Measurements from ENCODE around the gene BMPER.
A peak's percentile ranks its signal among the peaks of the same experiment; 100 is the strongest.

Gene BMPER

GRCh38 chr7:34057136-34057535, 151.8 kb downstream of the BMPER start:
- DNase-seq: no peak
- H3K36me3 ChIP-seq: no peaks in the 10 kb centered on the region

DNA sequence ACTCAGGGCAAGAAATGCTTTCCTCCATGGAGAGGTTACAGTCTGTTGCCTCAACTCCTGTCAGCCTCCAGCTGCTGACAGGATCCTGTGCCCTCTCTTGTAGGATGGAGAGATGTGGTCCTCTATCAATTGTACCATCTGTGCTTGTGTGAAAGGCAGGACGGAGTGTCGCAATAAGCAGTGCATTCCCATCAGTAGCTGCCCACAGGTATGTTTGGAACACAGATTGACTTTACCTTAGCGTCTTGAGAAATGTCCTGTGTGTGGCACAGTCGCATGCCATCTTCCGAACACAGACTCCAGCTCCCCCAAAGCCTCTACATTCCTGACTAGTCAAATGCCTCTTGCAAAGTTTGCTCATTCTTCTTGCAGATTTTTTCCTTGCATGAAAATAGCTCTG, 152.6 kb downstream of the BMPER start:
- Histone ChIP-seq H3K27me3 (ENCODE audit: insufficient read depth, low read depth, severe bottlenecking) (no peaks in the 10 kb centered on the region), H3K9me3 (ENCODE audit: severe bottlenecking) (no peaks in the 10 kb centered on the region), H3K36me3 (no peaks in the 10 kb centered on the region), H3K4me3 (ENCODE audit: low read depth, low read length) (no peak overlapping the region), H3K27ac (no peak overlapping the region)
- TF ChIP-seq, protein P1, sequence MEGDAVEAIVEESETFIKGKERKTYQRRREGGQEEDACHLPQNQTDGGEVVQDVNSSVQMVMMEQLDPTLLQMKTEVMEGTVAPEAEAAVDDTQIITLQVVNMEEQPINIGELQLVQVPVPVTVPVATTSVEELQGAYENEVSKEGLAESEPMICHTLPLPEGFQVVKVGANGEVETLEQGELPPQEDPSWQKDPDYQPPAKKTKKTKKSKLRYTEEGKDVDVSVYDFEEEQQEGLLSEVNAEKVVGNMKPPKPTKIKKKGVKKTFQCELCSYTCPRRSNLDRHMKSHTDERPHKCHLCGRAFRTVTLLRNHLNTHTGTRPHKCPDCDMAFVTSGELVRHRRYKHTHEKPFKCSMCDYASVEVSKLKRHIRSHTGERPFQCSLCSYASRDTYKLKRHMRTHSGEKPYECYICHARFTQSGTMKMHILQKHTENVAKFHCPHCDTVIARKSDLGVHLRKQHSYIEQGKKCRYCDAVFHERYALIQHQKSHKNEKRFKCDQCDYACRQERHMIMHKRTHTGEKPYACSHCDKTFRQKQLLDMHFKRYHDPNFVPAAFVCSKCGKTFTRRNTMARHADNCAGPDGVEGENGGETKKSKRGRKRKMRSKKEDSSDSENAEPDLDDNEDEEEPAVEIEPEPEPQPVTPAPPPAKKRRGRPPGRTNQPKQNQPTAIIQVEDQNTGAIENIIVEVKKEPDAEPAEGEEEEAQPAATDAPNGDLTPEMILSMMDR (IDR thresholded peaks at IDR 0.05; ENCODE audit: low read depth, low read length): no peak
- DNase-seq: no peak

More at GRCh38 chr7:34057136-34057535, 151.8 kb downstream of the BMPER start:
- TF ChIP-seq, protein P1 (IDR thresholded peaks at IDR 0.05; ENCODE audit: low read depth, low read length): no peak
- Histone ChIP-seq H3K27me3 (ENCODE audit: insufficient read depth, low read depth, severe bottlenecking) (no peaks in the 10 kb centered on the region), H3K4me3 (ENCODE audit: low read depth, low read length) (no peak overlapping the region), H3K27ac (no peak overlapping the region), H3K9me3 (ENCODE audit: severe bottlenecking) (no peaks in the 10 kb centered on the region)

- Histone ChIP-seq H3K27me3 (ENCODE audit: insufficient read depth, low read depth, severe bottlenecking) (no peaks in the 10 kb centered on the region), H3K27ac (no peak overlapping the region), H3K4me3 (ENCODE audit: low read depth, low read length) (no peak overlapping the region), H3K36me3 (no peaks in the 10 kb centered on the region), H3K9me3 (ENCODE audit: severe bottlenecking) (no peaks in the 10 kb centered on the region)
- TF ChIP-seq, protein P1 (IDR thresholded peaks at IDR 0.05; ENCODE audit: low read depth, low read length): no peak
- DNase-seq: no peak
Measured at GRCh38 chr7:34058801-34059135, 153.4 kb downstream of the BMPER start.

GRCh38 chr7:34059136-34059828, 153.9 kb downstream of the BMPER start:
- H3K9me3 ChIP-seq (ENCODE audit: severe bottlenecking): no peaks in the 10 kb centered on the region
- TF ChIP-seq, protein P1 (IDR thresholded peaks at IDR 0.05; ENCODE audit: low read depth, low read length): no peak
- H3K36me3 ChIP-seq: no peaks in the 10 kb centered on the region
- no peak for DNase-seq
- H3K27me3 ChIP-seq (ENCODE audit: insufficient read depth, low read depth, severe bottlenecking): no peaks in the 10 kb centered on the region
- H3K27ac ChIP-seq: no peak overlapping the region
- 0 out of 2 replicates have a peak overlapping the region, but pooled peaks have one; percentile 13 for H3K4me3 ChIP-seq (ENCODE audit: low read depth, low read length)

- TF ChIP-seq, protein P1 (IDR thresholded peaks at IDR 0.05; ENCODE audit: low read depth, low read length): no peak
- DNase-seq: peak; percentile 87
- H3K36me3 ChIP-seq: no peaks in the 10 kb centered on the region
- H3K27ac ChIP-seq: peak overlapping the region; percentile 50
- H3K4me3 ChIP-seq (ENCODE audit: low read depth, low read length): peak overlapping the region; percentile 13; the same call in 1 of the 2 replicates
- H3K9me3 ChIP-seq (ENCODE audit: severe bottlenecking): no peaks in the 10 kb centered on the region
- H3K27me3 ChIP-seq (ENCODE audit: insufficient read depth, low read depth, severe bottlenecking): no peaks in the 10 kb centered on the region
Measured at GRCh38 chr7:34060196-34060947, 155.0 kb downstream of the BMPER start.
